Retinal pigment epithelial cell (primary cell): ENCODE results near the gene COPS2.

ENCODE experiments used
- DNase-seq: peaks from one replicate; pipeline ENCODE4 v3.0.0-alpha.2; 2010; ENCODE audit warnings: low read depth
- H3K4me3 ChIP-seq: 2 replicates; pipeline ENCODE4 v1.5.1; 2011; ENCODE audit warnings: mild to moderate bottlenecking, low read length, control low read depth, moderate library complexity
- TF ChIP-seq, protein P1 (sequence below): conservative IDR thresholded peaks from 2 replicates; pipeline ENCODE4 v1.5.1; 2011; ENCODE audit warnings: low read depth, low read length, control low read depth, inconsistent platforms

The COPS2 gene

GRCh38 chr15:49174902-49175301 lies 19.5 kb upstream of the COPS2 start:
- H3K4me3 ChIP-seq: no peak overlapping the region
- TF ChIP-seq, protein P1, sequence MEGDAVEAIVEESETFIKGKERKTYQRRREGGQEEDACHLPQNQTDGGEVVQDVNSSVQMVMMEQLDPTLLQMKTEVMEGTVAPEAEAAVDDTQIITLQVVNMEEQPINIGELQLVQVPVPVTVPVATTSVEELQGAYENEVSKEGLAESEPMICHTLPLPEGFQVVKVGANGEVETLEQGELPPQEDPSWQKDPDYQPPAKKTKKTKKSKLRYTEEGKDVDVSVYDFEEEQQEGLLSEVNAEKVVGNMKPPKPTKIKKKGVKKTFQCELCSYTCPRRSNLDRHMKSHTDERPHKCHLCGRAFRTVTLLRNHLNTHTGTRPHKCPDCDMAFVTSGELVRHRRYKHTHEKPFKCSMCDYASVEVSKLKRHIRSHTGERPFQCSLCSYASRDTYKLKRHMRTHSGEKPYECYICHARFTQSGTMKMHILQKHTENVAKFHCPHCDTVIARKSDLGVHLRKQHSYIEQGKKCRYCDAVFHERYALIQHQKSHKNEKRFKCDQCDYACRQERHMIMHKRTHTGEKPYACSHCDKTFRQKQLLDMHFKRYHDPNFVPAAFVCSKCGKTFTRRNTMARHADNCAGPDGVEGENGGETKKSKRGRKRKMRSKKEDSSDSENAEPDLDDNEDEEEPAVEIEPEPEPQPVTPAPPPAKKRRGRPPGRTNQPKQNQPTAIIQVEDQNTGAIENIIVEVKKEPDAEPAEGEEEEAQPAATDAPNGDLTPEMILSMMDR: no peak
- DNase-seq: no peak

GRCh38 chr15:49171790-49172189 lies 16.4 kb upstream of the COPS2 start:
- DNase-seq: no peak
- TF ChIP-seq, protein P1: no peak
- no peak overlapping the region for H3K4me3 ChIP-seq

- DNase-seq: peak; percentile 77
- TF ChIP-seq, protein P1: no peak
Observed at GRCh38 chr15:49169880-49170597, 14.6 kb upstream of the COPS2 start, which contains the start of gene GALK2. TSS of gene GALK2 (plus strand) at chr15:49170247. CDS start at chr15:49170323, 76 bp downstream.

DNA sequence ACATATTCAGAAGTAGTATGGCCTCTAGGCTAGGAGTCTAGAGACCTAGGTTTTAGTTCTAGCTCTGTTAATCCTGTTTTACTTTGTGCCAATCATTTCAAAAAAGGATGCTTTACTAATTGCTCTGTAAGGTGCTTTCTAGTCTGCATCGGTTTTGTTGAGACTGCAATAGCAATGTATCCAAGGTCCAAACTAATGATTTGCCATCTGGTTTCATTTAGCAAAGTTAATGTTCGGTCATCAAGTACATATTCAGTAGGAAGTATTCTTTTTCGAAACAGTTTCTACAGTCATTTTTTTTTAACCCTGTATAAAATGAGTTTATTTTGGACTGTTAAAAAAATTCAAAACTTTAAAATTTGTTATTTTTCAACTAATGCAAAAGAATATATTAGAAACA lies 12.6 kb upstream of the COPS2 start:
- TF ChIP-seq, protein P1: no peak
- DNase-seq: no peak
- H3K4me3 ChIP-seq: no peak overlapping the region

More at GRCh38 chr15:49169880-49170597, 14.6 kb upstream of the COPS2 start, which contains the start of gene GALK2:
- peak within 1 kb of the TSS; percentile 75 for H3K4me3 ChIP-seq

GRCh38 chr15:49164865-49165264 lies 9.5 kb upstream of the COPS2 start:
- TF ChIP-seq, protein P1: no peak
- H3K4me3 ChIP-seq: no peak overlapping the region
- DNase-seq: no peak

DNA sequence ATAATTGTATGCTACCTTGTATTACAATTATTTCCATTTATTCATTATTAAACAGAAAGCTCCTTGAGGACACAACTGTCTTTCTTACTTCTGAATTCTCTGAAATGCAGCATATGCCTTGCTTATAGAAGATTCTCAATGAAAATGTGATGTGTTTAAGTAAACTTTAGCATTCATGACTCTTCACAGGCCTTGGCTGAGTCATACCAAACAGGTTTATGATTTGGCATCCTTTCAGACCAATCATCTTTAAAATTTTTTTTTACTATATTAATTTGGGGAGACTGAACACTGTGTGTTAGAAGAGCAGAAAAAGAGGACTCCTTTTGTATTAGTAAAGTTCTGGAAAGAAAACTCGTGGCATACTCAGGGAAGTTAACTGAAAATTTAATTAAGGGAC lies 8.3 kb upstream of the COPS2 start:
- TF ChIP-seq, protein P1: no peak
- no peak for DNase-seq
- no peak overlapping the region for H3K4me3 ChIP-seq

DNA sequence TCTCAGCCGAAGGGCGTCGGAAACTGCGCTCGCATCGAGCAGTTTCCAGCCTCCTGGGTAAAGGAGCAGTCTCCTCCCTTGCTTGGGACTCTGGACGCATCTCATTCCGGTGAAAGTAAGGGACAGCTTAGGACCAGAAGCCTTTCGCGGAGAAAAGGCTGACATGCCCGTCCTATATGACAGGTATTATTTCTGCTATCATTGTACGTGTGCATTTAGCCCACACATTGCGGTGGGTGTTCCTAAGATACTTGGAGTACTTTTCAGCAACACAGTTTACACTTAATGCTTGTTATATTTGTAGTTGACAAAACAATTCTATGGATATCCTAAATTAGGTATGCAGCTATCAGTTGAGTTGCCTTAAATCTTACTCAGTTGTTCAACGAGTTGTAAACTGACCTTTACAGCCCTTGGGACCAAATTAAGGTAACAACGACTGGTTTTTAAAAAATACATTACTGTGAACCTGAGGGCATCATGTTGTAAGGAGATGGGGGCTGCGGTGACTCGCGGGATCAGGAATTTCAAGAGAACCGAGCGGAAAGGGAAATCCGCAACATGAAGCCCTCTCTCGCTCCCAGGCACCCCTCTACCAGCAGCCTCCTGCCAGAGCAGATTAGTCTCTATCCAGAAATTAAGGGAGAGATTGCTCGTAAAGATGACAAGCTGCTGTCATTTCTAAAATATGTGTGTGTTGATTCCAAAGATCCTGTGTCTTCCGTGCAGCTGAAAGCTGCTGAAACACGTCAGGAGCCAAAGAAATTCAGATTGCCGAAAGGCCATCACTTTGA lies 632 bp upstream of the COPS2 start:
- DNase-seq: no peak
- H3K4me3 ChIP-seq: peak overlapping the region; percentile 99
- TF ChIP-seq, protein P1: no peak
